VCaP (cell line): Measurements from ENCODE around the gene PTGDS.

Experiments used
- H3K27ac ChIP-seq: fragments of 450-650 bp; 2 replicates; pipeline ENCODE4 v1.5.1; 2017
- TF ChIP-seq, protein P1 (sequence below): fragments of 450-650 bp; conservative IDR thresholded peaks from 2 replicates; pipeline ENCODE4 v1.5.1; 2017; ENCODE audit warnings: mild to moderate bottlenecking, moderate library complexity

PTGDS gene

DNA sequence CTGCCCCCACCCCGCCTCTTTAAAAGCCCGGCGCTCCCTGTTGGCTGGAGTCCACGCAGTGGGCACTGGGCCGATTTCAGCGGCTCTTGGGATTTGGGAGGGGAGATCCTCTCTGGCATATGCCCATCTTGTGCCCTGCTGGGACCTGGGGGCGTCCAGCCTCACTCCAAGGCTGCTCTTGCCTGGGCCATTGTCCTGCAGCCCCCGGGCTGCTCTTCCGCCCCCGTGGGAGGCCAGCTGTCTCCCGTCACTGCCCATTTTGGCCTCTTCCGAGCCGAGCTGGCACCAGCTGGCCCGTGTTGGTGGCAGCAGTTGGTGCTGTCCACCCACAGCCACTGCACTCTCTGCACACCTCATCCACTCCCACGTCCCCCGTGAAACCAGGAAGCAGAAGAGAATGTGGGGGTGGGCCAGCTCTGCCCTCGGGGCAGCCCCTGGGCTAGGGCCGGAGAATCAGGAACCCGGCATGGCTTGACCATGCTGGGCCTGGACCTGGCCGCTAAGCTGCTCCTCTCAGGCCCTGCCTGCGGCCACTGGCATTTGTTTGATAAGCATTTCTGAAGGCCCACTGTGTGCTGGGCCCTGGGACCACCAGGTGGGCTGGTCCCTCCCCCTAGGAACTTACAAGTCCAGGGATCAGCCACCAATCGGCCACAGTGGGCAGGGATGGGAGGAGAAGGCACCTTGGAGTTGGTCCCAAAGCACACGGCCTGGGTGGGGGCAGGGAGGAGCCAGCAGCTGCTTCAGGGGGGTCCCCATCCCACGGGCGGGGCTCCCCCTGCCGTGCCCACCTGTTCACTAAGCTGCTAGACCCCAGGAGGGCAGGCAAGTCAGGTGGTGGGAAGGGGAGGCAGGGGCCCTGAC, 30.0 kb upstream of the PTGDS start:
- peak overlapping the region; percentile 97; the same call in 1 of the 2 replicates for H3K27ac ChIP-seq
- TF ChIP-seq, protein P1, sequence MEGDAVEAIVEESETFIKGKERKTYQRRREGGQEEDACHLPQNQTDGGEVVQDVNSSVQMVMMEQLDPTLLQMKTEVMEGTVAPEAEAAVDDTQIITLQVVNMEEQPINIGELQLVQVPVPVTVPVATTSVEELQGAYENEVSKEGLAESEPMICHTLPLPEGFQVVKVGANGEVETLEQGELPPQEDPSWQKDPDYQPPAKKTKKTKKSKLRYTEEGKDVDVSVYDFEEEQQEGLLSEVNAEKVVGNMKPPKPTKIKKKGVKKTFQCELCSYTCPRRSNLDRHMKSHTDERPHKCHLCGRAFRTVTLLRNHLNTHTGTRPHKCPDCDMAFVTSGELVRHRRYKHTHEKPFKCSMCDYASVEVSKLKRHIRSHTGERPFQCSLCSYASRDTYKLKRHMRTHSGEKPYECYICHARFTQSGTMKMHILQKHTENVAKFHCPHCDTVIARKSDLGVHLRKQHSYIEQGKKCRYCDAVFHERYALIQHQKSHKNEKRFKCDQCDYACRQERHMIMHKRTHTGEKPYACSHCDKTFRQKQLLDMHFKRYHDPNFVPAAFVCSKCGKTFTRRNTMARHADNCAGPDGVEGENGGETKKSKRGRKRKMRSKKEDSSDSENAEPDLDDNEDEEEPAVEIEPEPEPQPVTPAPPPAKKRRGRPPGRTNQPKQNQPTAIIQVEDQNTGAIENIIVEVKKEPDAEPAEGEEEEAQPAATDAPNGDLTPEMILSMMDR = no peak

DNA sequence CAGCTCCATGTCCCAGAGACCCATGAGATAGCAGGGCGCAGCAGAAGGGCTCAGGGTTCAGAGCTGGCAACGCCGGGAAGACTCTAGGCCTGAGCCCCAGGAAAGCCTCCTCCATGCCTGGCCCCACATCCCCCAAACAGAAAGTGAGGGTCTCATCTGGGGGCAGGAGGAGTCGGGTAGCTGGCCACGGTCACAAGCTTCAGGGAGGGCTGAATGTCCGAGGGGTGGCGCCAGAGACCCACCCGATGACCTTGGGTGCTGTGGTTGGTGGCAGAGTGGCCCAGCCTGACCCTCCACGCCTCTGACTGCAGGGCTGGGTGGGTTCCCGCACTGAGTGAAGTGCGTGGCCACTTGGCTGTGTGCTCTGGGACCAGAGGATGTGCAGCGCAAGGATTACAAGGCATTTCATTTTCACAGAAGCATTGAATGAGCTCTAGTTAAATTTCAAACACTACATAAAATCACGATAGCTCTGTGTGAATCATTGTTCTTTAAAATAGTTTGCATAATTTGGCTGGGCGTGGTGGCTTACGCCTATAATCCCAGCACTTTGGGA, 29.3 kb upstream of the PTGDS start:
- TF ChIP-seq, protein P1 = peak; percentile 36
- peak overlapping the region; percentile 97; the same call in 1 of the 2 replicates for H3K27ac ChIP-seq

GRCh38 chr9:136949239-136949816, 28.0 kb upstream of the PTGDS start:
- H3K27ac ChIP-seq = peak overlapping the region; percentile 97

DNA sequence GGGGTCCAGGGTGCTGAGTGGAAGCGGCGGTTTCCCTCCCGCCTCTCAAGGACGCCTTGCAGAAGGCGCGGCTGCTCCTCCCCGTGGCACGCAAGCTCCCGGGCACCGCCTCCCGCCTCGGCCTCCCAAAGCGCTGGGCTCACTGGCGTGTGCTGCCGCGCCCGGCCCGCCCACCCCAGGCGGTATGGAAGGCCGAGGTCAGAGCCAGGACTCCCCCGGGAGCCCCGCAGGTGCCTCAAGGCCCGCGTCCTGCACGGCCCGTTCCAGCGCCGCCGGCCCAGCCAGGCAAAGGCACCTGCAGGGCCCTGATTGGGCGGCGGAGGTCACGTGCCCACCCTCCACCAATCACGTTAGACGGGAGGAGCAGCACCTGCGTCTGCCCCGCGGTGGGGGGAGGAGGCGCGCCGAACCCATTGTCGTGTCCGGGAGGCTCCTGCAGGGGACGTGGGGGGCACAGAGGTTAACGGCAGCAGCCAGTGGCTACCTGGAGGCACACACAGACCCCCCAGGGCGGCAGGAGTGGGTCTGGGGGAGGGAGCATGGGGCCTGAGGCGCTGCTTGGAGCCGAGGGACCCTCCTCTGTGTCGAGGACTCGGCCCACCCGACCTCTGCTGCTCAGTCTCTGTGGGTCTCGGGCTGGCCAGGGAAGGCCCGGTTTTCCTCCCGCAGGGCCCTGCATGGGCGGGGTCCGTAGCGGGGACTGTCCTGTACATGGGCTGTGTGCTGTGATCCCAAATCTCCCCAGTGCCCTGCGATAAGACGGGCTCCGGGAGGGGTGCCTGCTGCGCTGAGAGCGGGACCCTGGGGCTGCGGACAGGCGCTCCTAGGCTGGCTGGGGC, 27.3 kb upstream of the PTGDS start:
- TF ChIP-seq, protein P1 = peak; percentile 29
- peak overlapping the region; percentile 97 for H3K27ac ChIP-seq

More at GRCh38 chr9:136949239-136949816, 28.0 kb upstream of the PTGDS start:
- TF ChIP-seq, protein P1 = no peak

- peak overlapping the region; percentile 97 for H3K27ac ChIP-seq
- TF ChIP-seq, protein P1 = no peak
Observed at GRCh38 chr9:136950656-136951276, 26.5 kb upstream of the PTGDS start.

DNA sequence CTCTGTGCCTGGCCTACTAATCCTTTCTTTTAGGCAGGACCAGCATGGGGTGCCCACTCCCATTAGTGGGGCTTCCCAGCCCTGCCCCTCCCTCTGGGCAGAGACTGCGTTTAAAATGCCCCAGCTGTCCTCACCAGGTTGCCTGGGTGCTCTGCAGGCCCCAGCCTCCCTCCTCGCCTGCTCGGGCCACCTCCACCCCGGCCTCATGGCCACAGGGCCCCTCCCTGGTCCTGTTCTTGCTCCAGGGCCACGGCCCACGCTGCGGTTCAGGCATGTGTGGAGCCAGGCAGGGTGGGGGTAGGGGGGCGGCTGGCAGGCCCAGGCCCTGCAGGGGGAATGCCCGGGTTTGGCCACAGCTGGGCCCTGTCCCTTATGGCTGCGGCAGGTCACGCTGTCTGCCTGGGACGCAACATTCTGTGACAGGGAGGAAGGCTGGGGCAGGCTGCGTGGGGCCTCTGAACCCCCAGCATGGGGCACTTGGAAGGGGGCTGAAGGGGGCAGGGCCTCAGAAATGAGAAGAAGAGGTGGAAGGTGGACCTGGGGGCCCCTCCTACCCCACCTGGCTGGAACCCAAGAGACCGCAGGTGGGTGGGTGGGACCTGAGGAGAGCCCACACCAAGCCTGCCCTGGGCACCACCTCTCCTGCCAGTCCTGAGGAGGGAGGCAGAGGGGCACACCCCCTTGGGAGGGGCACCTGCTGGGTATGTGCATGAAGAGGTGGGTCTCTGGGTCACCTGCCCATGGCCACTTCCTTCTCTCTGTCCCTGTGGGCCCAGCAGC, 25.6 kb upstream of the PTGDS start, which contains the start of gene LCN12:
Gene LCN12, plus strand, starts transcription at position 733 of the 780 bp plus-strand sequence. CDS start 55 bp downstream, outside the sequence.
- TF ChIP-seq, protein P1 = no peak

More for the DNA sequence above, 25.6 kb upstream of the PTGDS start, which contains the start of gene LCN12:
- peak within 1 kb of the TSS; percentile 97 for H3K27ac ChIP-seq
